Measurements from ENCODE around the gene ERCC6L2.

The ERCC6L2 gene

GRCh38 chr9:95864852-95865580, 10.5 kb upstream of the ERCC6L2 start:
- no peak for TF ChIP-seq TCF4 (CRISPR knock-in tag; IDR thresholded peaks at IDR 0.05; ENCODE audit: borderline replicate concordance)
- TF ChIP-seq SNAI2 (CRISPR knock-in tag; IDR thresholded peaks at IDR 0.05), result no peak
- no peak for TF ChIP-seq CSRNP3 (CRISPR knock-in tag; IDR thresholded peaks at IDR 0.05)
- no peak for TF ChIP-seq RARB (CRISPR knock-in tag; IDR thresholded peaks at IDR 0.05)
- no peak for TF ChIP-seq ZNF565 (CRISPR knock-in tag; conservative IDR thresholded peaks at IDR 0.05; ENCODE audit: low read depth)
- no peak for TF ChIP-seq PATZ1 (CRISPR knock-in tag; IDR thresholded peaks at IDR 0.05; ENCODE audit: borderline replicate concordance)
- TF ChIP-seq CSDC2 (CRISPR knock-in tag; IDR thresholded peaks at IDR 0.05), result no peak
- TF ChIP-seq PPARA (CRISPR knock-in tag; IDR thresholded peaks at IDR 0.05; ENCODE audit: borderline replicate concordance), result no peak
- TF ChIP-seq ZC3H10 (CRISPR knock-in tag; IDR thresholded peaks at IDR 0.05), result no peak
- no peak for TF ChIP-seq BACH2 (CRISPR knock-in tag; IDR thresholded peaks at IDR 0.05; ENCODE audit: borderline replicate concordance)
- no peak for ATAC-seq

- no peak for ATAC-seq
- TF ChIP-seq CREB5 (CRISPR knock-in tag; IDR thresholded peaks at IDR 0.05; ENCODE audit: low read depth) (no peak), TSHZ2 (CRISPR knock-in tag; IDR thresholded peaks at IDR 0.05) (no peak), GLIS3 (CRISPR knock-in tag; IDR thresholded peaks at IDR 0.05) (no peak), ARNTL (CRISPR knock-in tag; IDR thresholded peaks at IDR 0.05; ENCODE audit: borderline replicate concordance, low read depth) (no peak), PPARA (CRISPR knock-in tag; IDR thresholded peaks at IDR 0.05; ENCODE audit: borderline replicate concordance) (no peak), BACH2 (CRISPR knock-in tag; IDR thresholded peaks at IDR 0.05; ENCODE audit: borderline replicate concordance) (no peak), POU6F1 (CRISPR knock-in tag; IDR thresholded peaks at IDR 0.05; ENCODE audit: borderline replicate concordance, low read depth) (no peak), ZNF565 (CRISPR knock-in tag; conservative IDR thresholded peaks at IDR 0.05; ENCODE audit: low read depth) (no peak), ZFP3 (CRISPR knock-in tag; IDR thresholded peaks at IDR 0.05) (no peak), OSR1 (CRISPR knock-in tag; IDR thresholded peaks at IDR 0.05) (no peak), ESRRG (CRISPR knock-in tag; IDR thresholded peaks at IDR 0.05) (no peak)
These were observed 5.1 kb upstream of the ERCC6L2 start for GRCh38 chr9:95870352-95870751.

GRCh38 chr9:95870906-95871305, 4.6 kb upstream of the ERCC6L2 start:
- ATAC-seq, result no peak
- no peak for TF ChIP-seq TOX (CRISPR knock-in tag; IDR thresholded peaks at IDR 0.05; ENCODE audit: borderline replicate concordance)
- no peak for TF ChIP-seq TSHZ2 (CRISPR knock-in tag; IDR thresholded peaks at IDR 0.05)
- TF ChIP-seq ZNF565 (CRISPR knock-in tag; conservative IDR thresholded peaks at IDR 0.05; ENCODE audit: low read depth), result no peak
- no peak for TF ChIP-seq ZNF8 (CRISPR knock-in tag; IDR thresholded peaks at IDR 0.05)
- no peak for TF ChIP-seq PPARA (CRISPR knock-in tag; IDR thresholded peaks at IDR 0.05; ENCODE audit: borderline replicate concordance)
- TF ChIP-seq ZNF70 (CRISPR knock-in tag; IDR thresholded peaks at IDR 0.05), result no peak
- no peak for TF ChIP-seq CSRNP3 (CRISPR knock-in tag; IDR thresholded peaks at IDR 0.05)
- no peak for TF ChIP-seq ESRRG (CRISPR knock-in tag; IDR thresholded peaks at IDR 0.05)
- no peak for TF ChIP-seq CREB5 (CRISPR knock-in tag; IDR thresholded peaks at IDR 0.05; ENCODE audit: low read depth)
